HG03521 (cell line): ENCODE data around the gene KCNIP2.
A peak's percentile ranks its signal among the peaks of the same experiment; 100 is the strongest.

Source experiments
- ATAC-seq: cut with Tn5 transposase; IDR thresholded peaks from one replicate; pipeline ENCODE4 v1.9.1; 2021; ENCODE audit warnings: mild to moderate bottlenecking, moderate library complexity; ENCODE audit not compliant: unreplicated experiment

KCNIP2 gene

DNA sequence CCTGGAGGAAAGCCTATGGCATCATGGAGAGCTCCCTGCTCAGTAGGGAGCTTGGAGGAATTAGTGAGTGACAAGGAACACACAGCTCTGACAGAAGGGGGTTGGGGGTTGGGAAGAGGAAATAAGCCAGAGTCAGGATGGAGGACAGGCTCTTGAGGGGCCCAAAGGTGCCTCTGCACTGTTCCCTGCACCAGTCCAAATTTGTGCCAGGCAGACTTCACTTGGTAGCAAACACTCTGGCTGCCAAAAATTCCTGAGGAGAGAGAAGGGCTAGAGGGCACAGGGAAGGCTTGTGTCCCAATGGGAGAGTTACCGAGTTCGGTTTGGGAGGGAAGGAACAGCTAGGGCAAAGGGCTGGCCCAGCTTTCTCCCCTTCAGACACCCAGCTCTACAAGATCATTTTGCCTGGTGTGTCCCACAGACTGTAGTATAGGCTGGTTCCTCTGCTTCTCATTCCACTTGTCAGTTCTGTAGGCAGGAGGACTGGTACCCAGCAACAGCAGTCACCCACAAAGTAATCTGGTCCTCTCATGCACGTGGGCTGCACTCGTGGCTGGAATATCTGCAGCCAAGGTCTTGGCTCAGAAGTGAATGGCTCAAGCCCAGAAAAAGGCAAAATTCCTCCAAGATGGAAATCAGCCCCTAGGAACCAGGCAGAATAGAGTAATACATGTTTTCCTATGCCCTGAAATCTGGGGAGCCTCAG is 8.0 kb upstream of the KCNIP2 start:
- ATAC-seq = no peak

- ATAC-seq = no peak
Observed at GRCh38 chr10:101850749-101851148, 7.1 kb upstream of the KCNIP2 start.

- ATAC-seq = no peak
Observed at GRCh38 chr10:101848894-101849351, 5.3 kb upstream of the KCNIP2 start.

- ATAC-seq = no peak
Observed at GRCh38 chr10:101848408-101848807, 4.8 kb upstream of the KCNIP2 start.

- ATAC-seq = no peak
Observed at GRCh38 chr10:101845893-101846292, 2.3 kb upstream of the KCNIP2 start.

DNA sequence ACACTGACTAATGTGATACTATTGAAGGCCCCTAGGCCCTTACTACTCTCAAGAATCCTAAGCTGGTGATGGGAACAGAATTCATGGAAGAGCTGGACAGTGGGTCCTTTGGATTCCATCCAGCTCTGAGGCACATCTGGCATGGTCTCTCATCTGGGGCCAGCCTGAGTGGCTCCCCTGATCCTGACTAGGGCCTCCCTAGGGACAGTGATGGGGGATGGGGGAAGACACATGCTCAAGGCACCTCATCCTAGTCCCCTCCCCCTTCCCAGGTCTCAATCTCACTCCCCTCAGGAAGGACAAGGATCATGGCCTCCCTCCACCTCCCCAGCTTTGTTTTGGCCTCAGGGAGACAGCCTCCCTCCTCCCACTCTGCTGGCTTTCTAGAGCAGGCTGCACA is 1.8 kb downstream of the KCNIP2 start:
- no peak for ATAC-seq

GRCh38 chr10:101840741-101841453 is 2.7 kb downstream of the KCNIP2 start:
- no peak for ATAC-seq

DNA sequence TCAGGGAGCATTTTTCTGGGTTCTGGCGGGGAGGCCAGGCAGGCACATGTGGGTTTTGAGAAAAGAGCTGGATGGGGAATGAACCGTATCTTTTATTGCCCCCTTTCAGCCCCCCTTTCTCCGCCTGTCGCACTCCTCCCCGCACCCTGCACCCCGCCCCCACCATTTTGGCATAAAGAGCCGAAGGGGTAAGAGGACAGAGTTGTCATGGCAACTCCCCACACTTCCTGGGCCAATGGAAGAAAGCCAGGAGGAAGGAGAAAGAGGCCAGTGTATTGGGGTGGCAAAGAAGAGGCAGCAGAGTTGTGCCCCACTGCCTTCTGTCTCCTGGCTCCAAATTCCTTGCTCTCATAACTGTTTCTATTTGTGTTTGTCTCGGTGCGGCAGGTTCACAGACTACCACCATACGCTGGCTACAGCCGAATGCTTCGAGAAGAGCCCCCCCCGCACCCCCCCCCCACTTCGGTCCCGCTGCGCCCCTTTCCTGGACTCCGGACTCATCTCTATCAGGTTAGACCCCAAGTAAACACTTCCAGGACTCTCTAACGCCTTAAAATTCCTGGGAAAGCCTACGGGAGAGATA is 3.4 kb downstream of the KCNIP2 start:
- ATAC-seq = no peak

DNA sequence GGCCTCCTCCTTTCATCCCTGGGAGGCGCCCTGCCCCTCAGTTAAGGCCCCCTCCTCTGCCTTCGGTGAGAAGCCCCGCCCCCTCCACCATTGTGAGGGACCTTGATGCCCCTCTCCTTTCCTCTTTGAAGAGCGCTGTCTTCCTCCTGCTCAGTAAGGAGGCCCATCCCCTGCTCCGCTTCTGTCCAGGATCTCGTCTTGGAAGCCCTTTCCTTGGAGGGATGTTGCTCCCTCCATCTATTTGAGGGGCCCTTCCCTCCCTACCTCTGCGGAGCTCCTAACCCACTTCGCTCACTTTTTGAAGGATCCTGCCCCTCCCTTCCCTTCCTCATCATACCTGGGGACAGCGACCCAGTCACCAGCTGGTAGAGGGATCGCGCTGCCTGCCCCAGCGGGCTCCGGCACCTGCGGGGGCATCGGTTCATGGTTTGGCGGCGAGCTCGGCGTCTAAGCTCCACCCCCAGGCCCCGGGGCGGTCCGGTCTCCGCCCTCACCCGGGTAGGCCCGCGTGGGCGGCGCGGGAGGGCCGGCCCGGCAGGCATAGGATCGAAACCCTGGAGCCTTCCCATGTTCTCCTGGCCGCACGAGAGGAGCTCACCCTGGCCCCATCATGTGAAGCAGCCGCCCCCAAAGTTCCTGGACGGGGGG is 4.1 kb downstream of the KCNIP2 start:
- ATAC-seq = peak; percentile 37

- ATAC-seq = no peak
Observed at GRCh38 chr10:101839002-101839401, 4.6 kb downstream of the KCNIP2 start.

GRCh38 chr10:101838416-101838970 is 5.1 kb downstream of the KCNIP2 start:
- ATAC-seq = no peak

DNA sequence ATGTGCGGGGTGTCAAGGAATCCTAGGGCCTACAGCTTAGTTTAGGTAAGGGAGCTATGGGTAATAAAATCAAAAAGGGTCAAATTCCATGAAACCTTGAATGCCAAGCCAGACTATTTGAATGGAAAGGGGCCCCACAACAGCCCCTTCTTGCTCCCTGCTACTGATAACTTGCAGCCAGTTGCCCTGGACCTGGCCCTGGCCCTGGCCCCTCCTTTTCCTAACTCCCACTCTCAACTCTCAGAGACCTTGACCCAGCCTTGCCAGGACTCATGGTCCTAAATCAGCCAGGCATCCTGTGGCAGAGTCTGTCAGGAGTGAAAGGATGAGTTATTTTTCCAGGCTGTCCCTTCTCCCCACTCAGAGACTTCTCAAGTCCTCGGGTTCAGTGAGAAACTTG is 5.9 kb downstream of the KCNIP2 start:
- ATAC-seq = no peak

GRCh38 chr10:101835362-101835761 is 8.2 kb downstream of the KCNIP2 start:
- ATAC-seq = no peak

GRCh38 chr10:101834341-101834740 is 9.3 kb downstream of the KCNIP2 start:
- no peak for ATAC-seq

GRCh38 chr10:101833466-101833865 is 10.1 kb downstream of the KCNIP2 start:
- no peak for ATAC-seq

DNA sequence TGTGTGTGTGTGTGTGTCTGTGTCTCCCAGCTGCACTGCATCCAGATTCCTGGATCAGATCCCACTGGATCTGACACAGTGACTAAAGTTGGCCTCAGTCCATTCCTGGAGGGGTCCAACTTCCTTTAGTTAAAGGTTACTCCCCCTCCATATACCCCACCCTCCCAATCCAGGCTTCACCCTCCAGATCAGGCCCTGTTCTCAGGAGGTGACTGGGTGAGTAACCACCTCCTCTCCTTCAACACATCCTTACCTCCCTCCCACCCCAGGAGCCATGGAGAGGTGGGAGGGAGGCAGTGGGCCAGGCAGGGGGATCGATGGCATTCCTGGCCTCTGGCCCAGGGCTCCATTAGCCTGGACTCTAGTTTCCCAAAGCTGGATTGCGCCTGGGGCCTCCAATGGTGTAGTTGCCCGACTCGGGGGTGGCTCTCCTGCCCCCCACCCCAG is 11.3 kb downstream of the KCNIP2 start:
- no peak for ATAC-seq

DNA sequence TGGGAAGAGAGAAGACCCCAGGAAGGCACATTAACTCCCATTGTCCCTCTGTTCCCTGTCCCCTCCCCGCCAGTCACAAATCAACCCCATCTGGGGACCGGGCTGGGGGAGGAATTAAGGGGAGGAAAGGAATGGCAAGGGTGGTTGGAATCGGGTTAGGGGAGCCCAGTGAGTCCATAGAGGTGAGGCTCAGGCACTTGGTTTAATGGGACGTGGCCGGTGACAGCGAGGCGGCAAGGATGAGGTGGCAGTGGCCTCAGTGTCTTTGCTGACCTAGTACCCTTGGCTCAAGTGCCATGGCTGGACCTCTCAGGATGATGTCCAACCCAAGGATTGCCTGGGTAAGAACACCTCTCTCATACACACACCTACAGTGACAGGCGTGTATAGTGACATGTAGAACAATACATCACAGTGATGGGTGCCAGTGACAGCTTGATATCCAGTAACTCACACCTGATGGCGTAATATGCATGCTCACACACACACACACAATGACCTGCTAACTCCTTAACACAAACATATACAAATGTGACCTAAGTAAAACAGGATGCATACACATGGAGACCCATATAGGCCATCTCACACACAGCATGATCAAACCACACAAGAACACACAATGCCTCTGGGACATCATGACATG is 12.3 kb downstream of the KCNIP2 start:
- no peak for ATAC-seq

DNA sequence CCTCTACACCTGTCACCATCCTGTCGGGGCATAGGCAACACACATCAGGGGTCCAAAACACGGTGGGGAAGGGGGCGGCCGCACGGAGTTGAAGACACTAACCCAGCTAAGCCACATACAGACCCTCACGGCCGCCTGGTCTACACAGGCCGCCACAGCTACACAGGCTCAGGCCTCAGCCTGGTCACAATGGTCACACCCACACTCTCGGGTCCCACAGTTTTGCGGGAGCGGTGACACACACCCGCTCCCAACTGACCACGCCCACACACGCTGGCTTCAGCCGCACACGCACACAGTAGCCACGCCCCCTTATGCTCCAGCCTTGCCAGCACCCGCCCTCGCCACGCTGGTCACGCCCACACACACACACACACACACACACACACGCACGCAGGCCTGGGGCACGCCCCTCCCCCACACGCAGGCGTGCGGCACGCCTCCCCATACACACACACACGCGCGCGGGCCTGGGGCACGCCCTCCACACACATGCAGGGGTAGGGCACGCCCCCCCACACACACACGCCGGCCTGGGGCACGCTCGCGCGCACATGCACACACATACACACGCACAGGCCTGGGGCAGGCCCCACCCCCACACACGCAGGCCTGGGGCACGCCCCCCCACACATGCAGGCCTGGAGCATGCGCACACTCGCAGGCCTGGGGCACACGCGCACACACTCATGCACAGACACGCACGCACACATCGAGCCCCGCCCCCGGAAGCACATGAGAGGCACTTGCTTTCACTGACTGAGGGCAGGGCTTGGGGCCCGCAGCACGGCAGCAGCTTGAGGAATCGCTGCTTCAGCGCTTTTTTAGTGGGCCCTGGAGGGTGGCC is 13.1 kb downstream of the KCNIP2 start:
- ATAC-seq = peak; percentile 58

DNA sequence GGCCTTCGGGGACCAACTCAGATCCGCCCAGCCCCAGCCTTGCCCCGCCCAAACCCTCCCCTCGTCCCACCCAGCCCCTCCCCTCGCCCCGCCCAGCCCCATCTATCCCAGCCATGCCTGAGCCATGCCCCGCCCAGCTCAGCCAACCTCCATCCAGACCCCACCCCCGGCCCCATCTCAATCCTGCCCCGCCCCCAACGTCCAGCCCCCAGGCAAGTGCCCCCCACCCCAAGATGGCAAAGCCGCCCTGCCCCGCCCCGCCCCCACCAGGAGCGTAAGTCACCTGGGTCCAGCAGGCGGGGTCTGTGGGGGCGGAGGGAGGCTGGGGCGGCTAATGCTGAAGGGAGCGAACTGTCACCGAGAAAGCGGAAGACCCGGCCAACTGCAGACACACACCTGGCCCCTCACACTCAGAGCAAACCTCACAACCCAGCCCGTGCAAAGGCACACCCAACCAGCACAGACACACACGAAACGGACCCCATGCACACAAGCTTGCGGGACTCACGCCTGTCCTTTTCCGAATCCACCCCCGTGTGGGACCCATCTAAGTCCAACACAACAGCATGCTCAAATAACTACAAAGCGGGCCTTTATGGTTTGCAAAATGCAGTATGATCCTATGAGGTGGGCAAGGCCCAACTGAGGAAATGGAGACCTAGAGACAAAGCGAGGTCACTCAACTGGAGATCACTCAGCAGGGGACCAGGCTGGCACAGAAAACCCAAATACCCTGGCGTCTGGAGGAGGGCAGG is 13.9 kb downstream of the KCNIP2 start:
- peak; percentile 19 for ATAC-seq
